Tibial nerve (tissue), 4 donors: Measurements from ENCODE around the gene MDK. TPM values are rescaled to one million over a fixed set of nuclear protein-coding genes. Genes with fewer than 3 reads are reported as not detected.

Experiments
- DNase-seq, 2 donors: peaks; one replicate each; pipeline ENCODE4 v3.0.0-alpha.2; 2019; ENCODE audit warnings: low spot score in 2 of 2
- H3K27ac ChIP-seq, 4 donors: fragments of 200-600 bp; sonication (generic) in 3 of 4; one replicate each; pipeline ENCODE4 v1.5.1; 2017 to 2019; ENCODE audit warnings: mild to moderate bottlenecking in 1 of 4
- H3K27me3 ChIP-seq, 2 donors: fragments of 200-600 bp; sonication (generic) in 1 of 2; one replicate each; pipeline versions ENCODE4 v1.5.1 to v1.6.0; 2017 to 2019
- H3K36me3 ChIP-seq, 3 donors: fragments of 200-600 bp; sonication (generic); one replicate each; pipeline ENCODE4 v1.5.1; 2018 to 2019
- H3K4me1 ChIP-seq, 4 donors: fragments of 200-600 bp; sonication (generic) in 3 of 4; one replicate each; pipeline ENCODE4 v1.5.1; 2017 to 2019
- H3K4me3 ChIP-seq, 4 donors: fragments of 200-600 bp; sonication (generic) in 3 of 4; one replicate each; pipeline ENCODE4 v1.5.1; 2017 to 2019; ENCODE audit warnings: mild to moderate bottlenecking in 1 of 4, moderate library complexity in 1 of 4
- H3K9me3 ChIP-seq, 4 donors: fragments of 200-600 bp; sonication (generic) in 3 of 4; one replicate each; pipeline ENCODE4 v1.5.1; 2017 to 2019
- EP300 ChIP-seq, 2 donors: sonication (generic); formaldehyde crosslinking; IDR thresholded peaks; one replicate each; pipeline ENCODE4 v1.6.1; 2017; ENCODE audit warnings: antibody characterized with exemption in 2 of 2, mild to moderate bottlenecking in 1 of 2
- POLR2A ChIP-seq, 2 donors: fragments of 450-650 bp; IDR thresholded peaks; one replicate each; pipeline ENCODE4 v1.6.1; 2017; ENCODE audit warnings: antibody characterized with exemption in 2 of 2, mild to moderate bottlenecking in 2 of 2, moderate library complexity in 2 of 2
- WGBS, 2 donors: methylation state at CpG; one replicate each; pipeline ENCODE4 v1.1.5; 2018; 5-methylcytosine and 5-hydroxymethylcytosine counted together
- total RNA-seq, 4 donors: library from RNA; depleted of rRNA; stranded (reverse); fragments of >200 nt; gene quantifications; one replicate each; pipeline ENCODE4 v1.1.0, GENCODE V29; 2016
- TF ChIP-seq, protein P1 (sequence below), 5 experiments: fragments of 200-600 bp in 3 of 5; fragments of 450-650 bp in 2 of 5; sonication (generic) in 3 of 5; IDR thresholded peaks; one replicate each; pipeline ENCODE4 v1.5.1; 2016 to 2019; ENCODE audit warnings: antibody characterized with exemption in 5 of 5, mild to moderate bottlenecking in 3 of 5, moderate library complexity in 2 of 5

Gene MDK
- total RNA-seq, 4 donors from 2014 or later = 48.1 to 107 (median 57.3) TPM

GRCh38 chr11:46334211-46334610 is 47.3 kb upstream of the MDK start:
- H3K27ac ChIP-seq = no peak overlapping the region
- H3K9me3 ChIP-seq = no peaks in the 10 kb centered on the region
- H3K27me3 ChIP-seq = peaks cover 0 to 68% of the 10 kb centered on the region in 2 donors
- WGBS, 2 donors = 93 to 100% methylated on average over 3 of the region's 3 CpGs
- no peak overlapping the region for H3K4me3 ChIP-seq
- H3K36me3 ChIP-seq = no peaks in the 10 kb centered on the region
- DNase-seq = no peak
- no peak for TF ChIP-seq EP300 (IDR thresholded peaks at IDR 0.05)
- TF ChIP-seq POLR2A (IDR thresholded peaks at IDR 0.05) = no peak
- TF ChIP-seq, protein P1, sequence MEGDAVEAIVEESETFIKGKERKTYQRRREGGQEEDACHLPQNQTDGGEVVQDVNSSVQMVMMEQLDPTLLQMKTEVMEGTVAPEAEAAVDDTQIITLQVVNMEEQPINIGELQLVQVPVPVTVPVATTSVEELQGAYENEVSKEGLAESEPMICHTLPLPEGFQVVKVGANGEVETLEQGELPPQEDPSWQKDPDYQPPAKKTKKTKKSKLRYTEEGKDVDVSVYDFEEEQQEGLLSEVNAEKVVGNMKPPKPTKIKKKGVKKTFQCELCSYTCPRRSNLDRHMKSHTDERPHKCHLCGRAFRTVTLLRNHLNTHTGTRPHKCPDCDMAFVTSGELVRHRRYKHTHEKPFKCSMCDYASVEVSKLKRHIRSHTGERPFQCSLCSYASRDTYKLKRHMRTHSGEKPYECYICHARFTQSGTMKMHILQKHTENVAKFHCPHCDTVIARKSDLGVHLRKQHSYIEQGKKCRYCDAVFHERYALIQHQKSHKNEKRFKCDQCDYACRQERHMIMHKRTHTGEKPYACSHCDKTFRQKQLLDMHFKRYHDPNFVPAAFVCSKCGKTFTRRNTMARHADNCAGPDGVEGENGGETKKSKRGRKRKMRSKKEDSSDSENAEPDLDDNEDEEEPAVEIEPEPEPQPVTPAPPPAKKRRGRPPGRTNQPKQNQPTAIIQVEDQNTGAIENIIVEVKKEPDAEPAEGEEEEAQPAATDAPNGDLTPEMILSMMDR (IDR thresholded peaks at IDR 0.05) = no peak
- H3K4me1 ChIP-seq = peaks cover 0 to 36% (median 10%) of the 10 kb centered on the region in 4 donors

- Histone ChIP-seq H3K9me3 (no peaks in the 10 kb centered on the region), H3K4me1 (peaks cover 0 to 37% (median 10%) of the 10 kb centered on the region in 4 donors)
Measured at GRCh38 chr11:46335271-46335670, 46.2 kb upstream of the MDK start.

DNA sequence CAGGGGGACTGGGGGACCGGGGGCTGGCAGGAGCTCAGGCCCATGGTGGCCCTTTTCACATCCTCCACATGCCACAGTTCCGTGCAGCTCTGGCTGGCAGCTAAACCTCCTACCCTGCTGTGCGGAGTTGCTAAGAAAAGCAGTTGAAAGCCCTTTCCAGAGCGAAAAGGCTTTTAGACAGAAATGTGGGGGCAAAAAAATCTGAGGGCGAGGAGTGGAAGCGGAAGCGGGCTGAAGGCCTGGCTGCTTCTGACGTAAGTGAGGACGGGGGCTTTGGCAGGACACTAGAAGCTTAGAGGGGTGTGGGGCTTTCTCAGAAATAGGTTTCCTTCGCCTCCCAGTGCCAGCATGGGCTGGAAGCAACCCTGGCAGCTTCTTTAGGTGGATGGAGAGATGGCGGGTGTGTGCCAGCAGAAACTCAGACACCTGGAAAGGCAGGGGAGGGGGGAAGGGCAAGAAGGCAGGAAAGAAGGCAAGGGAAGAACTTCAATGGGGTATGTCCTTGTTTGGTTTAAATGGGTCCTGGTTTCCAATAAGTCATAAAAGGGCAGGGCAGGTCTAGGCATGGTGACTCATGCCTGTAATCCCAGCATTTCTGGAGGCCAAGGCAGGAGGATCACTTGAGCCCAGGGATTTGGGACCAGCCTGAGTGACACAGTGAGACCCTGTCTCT is 45.4 kb upstream of the MDK start:
- DNase-seq = no peak
- peaks cover 0 to 29% (median 10%) of the 10 kb centered on the region in 4 donors for H3K4me1 ChIP-seq
- H3K36me3 ChIP-seq = no peaks in the 10 kb centered on the region
- TF ChIP-seq, protein P1 (IDR thresholded peaks at IDR 0.05) = no peak
- TF ChIP-seq POLR2A (IDR thresholded peaks at IDR 0.05) (no peak), EP300 (IDR thresholded peaks at IDR 0.05) (no peak)
- no peak overlapping the region for H3K27ac ChIP-seq
- H3K9me3 ChIP-seq = no peaks in the 10 kb centered on the region
- peaks cover 0 to 52% of the 10 kb centered on the region in 2 donors for H3K27me3 ChIP-seq
- 79 to 87% methylated on average over 11 of the region's 11 CpGs for WGBS, 2 donors
- H3K4me3 ChIP-seq = no peak overlapping the region

More at GRCh38 chr11:46335271-46335670, 46.2 kb upstream of the MDK start:
- DNase-seq = no peak
- no peaks in the 10 kb centered on the region for H3K36me3 ChIP-seq
- no peak overlapping the region for H3K27ac ChIP-seq
- H3K4me3 ChIP-seq = no peak overlapping the region
- no peak for TF ChIP-seq EP300 (IDR thresholded peaks at IDR 0.05)
- TF ChIP-seq, protein P1 (IDR thresholded peaks at IDR 0.05) = no peak
- TF ChIP-seq POLR2A (IDR thresholded peaks at IDR 0.05) = no peak
- peaks cover 0 to 57% of the 10 kb centered on the region in 2 donors for H3K27me3 ChIP-seq
- 92 to 94% methylated on average over 6 of the region's 6 CpGs for WGBS, 2 donors

DNA sequence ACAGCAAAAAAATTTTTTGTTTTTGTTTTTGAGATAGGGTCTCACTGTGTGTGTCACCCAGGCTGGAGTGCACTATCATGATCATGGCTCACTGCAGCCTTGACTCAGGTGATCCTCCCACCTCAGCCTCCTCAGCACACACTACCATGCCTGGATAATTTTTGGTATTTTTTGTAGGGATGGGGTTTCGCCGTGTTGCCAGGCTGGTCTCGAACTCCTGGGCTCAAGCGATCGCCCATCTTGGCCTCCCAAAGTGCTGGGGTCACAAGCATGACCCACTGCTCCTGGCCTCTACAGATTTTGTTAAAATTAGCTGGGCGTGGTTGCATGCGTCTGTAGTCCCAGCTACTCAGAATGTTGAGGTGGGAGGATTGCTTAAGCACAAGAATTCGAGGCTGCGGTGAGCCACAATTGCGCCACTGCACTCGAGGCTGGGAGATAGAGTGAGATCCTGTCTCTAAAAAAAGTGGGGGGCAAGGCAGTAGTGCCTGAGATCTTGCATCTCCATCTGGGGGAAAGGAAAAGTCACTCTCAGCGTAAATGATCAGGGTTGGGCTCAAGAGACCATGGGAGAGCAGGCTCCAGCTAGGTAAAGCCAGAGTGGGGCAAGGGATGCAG is 44.8 kb upstream of the MDK start:
- no peak overlapping the region for H3K4me3 ChIP-seq
- H3K27ac ChIP-seq = no peak overlapping the region
- TF ChIP-seq, protein P1 (IDR thresholded peaks at IDR 0.05) = no peak
- TF ChIP-seq POLR2A (IDR thresholded peaks at IDR 0.05) (no peak), EP300 (IDR thresholded peaks at IDR 0.05) (no peak)
- H3K9me3 ChIP-seq = no peaks in the 10 kb centered on the region
- H3K27me3 ChIP-seq = peaks cover 0 to 45% of the 10 kb centered on the region in 2 donors
- 84 to 87% methylated on average over 12 of the region's 12 CpGs for WGBS, 2 donors
- H3K4me1 ChIP-seq = peaks cover 0 to 28% (median 10%) of the 10 kb centered on the region in 4 donors
- DNase-seq = no peak
- no peaks in the 10 kb centered on the region for H3K36me3 ChIP-seq
